A549 (cell line): ENCODE measurements around the gene FAM50B. TPM values are rescaled to one million over a fixed set of nuclear protein-coding genes. Genes with fewer than 3 reads are reported as not detected.

Source experiments
- ATAC-seq, 2 experiments: fragments of 200-7000 bp in 1 of 2; fragments of >200 bp in 1 of 2; cut with Nextera tagmentation in 1 of 2; cut with Tn5 transposase in 1 of 2; 3 replicates each; pipeline versions ENCODE4 v1.8.0 to v1.9.1; 2018 to 2020; ENCODE audit warnings: mild to moderate bottlenecking in 1 of 2, moderate library complexity in 1 of 2
- CTCF ChIA-PET: fragments of 300-600 bp; sonication (Branson Sonifier 250); formaldehyde crosslinking; extraction: SDS; loops from one replicate; lab custom pipeline; 2021; ENCODE audit warnings: antibody characterized with exemption, inconsistent platforms; lab: Yijun Ruan, JAX
- POLR2A ChIA-PET: fragments of 350-600 bp; formaldehyde crosslinking; extraction: SDS; loops from one replicate; lab custom pipeline; 2021; ENCODE audit warnings: antibody characterized with exemption, inconsistent platforms; lab: Yijun Ruan, JAX
- DNase-seq, 2 experiments: peaks; one replicate each; pipeline versions ENCODE4 v3.0.0 to v3.0.0-alpha.2; 2011 to 2016; ENCODE audit warnings: low read depth in 1 of 2, low spot score in 1 of 2
- FAIRE-seq: peaks from 2 replicates; lab custom pipeline; 2011; peaks lifted over from hg19 to GRCh38; lab: Jason Lieb, UNC
- H3K27ac ChIP-seq, 2 experiments: fragments of >200 bp; sonication (Bioruptor Twin); formaldehyde crosslinking; 3 replicates each; pipeline ENCODE4 v1.5.1; 2016 to 2017
- H3K4me1 ChIP-seq: fragments of >200 bp; sonication (Bioruptor Twin); formaldehyde crosslinking; 3 replicates; pipeline ENCODE4 v1.6.1; 2016
- H3K4me2 ChIP-seq: fragments of >200 bp; sonication (Bioruptor Twin); formaldehyde crosslinking; 3 replicates; pipeline ENCODE4 v1.6.1; 2016
- H3K4me3 ChIP-seq: fragments of >200 bp; sonication (Bioruptor Twin); formaldehyde crosslinking; 3 replicates; pipeline ENCODE4 v1.5.1; 2016
- H3K9me3 ChIP-seq: fragments of >200 bp; sonication (Bioruptor Twin); formaldehyde crosslinking; 3 replicates; pipeline ENCODE4 v1.6.1; 2016
- ATOH8 ChIP-seq: fragments of 250-450 bp; sonication (Bioruptor Pico); IDR thresholded peaks from 2 replicates; pipeline ENCODE4 v1.5.0; 2020; ENCODE audit warnings: low read depth, mild to moderate bottlenecking, moderate library complexity
- CHD4 ChIP-seq: fragments of 200-600 bp; sonication (generic); IDR thresholded peaks from 2 replicates; pipeline ENCODE4 v1.6.1; 2016; ENCODE audit warnings: antibody characterized with exemption, mild to moderate bottlenecking, borderline replicate concordance
- CTCF ChIP-seq: fragments of >200 bp; sonication (Bioruptor Twin); formaldehyde crosslinking; IDR thresholded peaks from 3 replicates; pipeline ENCODE4 v1.5.1; 2016
- EHF ChIP-seq: fragments of 250-450 bp; sonication (Bioruptor Pico); IDR thresholded peaks from 2 replicates; pipeline ENCODE4 v1.5.0; 2020; ENCODE audit warnings: mild to moderate bottlenecking
- EHMT2 ChIP-seq: fragments of 200-600 bp; sonication (generic); IDR thresholded peaks from 2 replicates; pipeline ENCODE4 v1.6.1; 2016; ENCODE audit warnings: antibody characterized with exemption, low read depth, mild to moderate bottlenecking, moderate library complexity
- ESRRA ChIP-seq: fragments of 150-350 bp; IDR thresholded peaks from 2 replicates; pipeline ENCODE4 v1.6.1; 2014; ENCODE audit warnings: mild to moderate bottlenecking, low read length, borderline replicate concordance
- GATA3 ChIP-seq: IDR thresholded peaks from 2 replicates; pipeline ENCODE4 v1.6.1; 2012; ENCODE audit warnings: borderline replicate concordance
- HOXA7 ChIP-seq: fragments of 250-450 bp; sonication (Bioruptor Pico); IDR thresholded peaks from 2 replicates; pipeline ENCODE4 v1.5.0; 2020; ENCODE audit warnings: mild to moderate bottlenecking, moderate library complexity
- HOXB13 ChIP-seq: fragments of 250-450 bp; sonication (Bioruptor Pico); IDR thresholded peaks from 2 replicates; pipeline ENCODE4 v1.5.0; 2020; ENCODE audit warnings: low read depth, mild to moderate bottlenecking, moderate library complexity
- HOXB5 ChIP-seq: fragments of 250-450 bp; sonication (Bioruptor Pico); IDR thresholded peaks from 2 replicates; pipeline ENCODE4 v1.5.0; 2020; ENCODE audit warnings: mild to moderate bottlenecking, moderate library complexity
- JUN ChIP-seq, 2 experiments: fragments of >200 bp; sonication (Bioruptor Twin); formaldehyde crosslinking; IDR thresholded peaks; 2 replicates in 1 of 2; 3 replicates in 1 of 2; pipeline ENCODE4 v1.6.1; 2016 to 2017
- KDM1A ChIP-seq: fragments of 200-600 bp; sonication (generic); IDR thresholded peaks from 2 replicates; pipeline ENCODE4 v1.6.1; 2016; ENCODE audit warnings: low read depth, mild to moderate bottlenecking
- KDM5A ChIP-seq: fragments of 200-600 bp; sonication (generic); IDR thresholded peaks from 2 replicates; pipeline ENCODE4 v1.6.1; 2016; ENCODE audit warnings: antibody characterized with exemption, mild to moderate bottlenecking
- MYC ChIP-seq: IDR thresholded peaks from 2 replicates; pipeline ENCODE4 v1.6.1; 2012; ENCODE audit warnings: mild to moderate bottlenecking, inconsistent platforms, low read length, improper control_type of control experiment, borderline replicate concordance
- NR3C1 ChIP-seq: fragments of >200 bp; sonication (Bioruptor Twin); formaldehyde crosslinking; IDR thresholded peaks from 3 replicates; pipeline ENCODE4 v1.6.1; 2017
- PHF8 ChIP-seq: fragments of 200-600 bp; sonication (generic); IDR thresholded peaks from 2 replicates; pipeline ENCODE4 v1.6.1; 2016; ENCODE audit warnings: low read depth, mild to moderate bottlenecking, antibody characterized with exemption, moderate library complexity, borderline replicate concordance
- POLR2AphosphoS2 ChIP-seq: conservative IDR thresholded peaks from 2 replicates; pipeline ENCODE4 v1.6.1; 2012; ENCODE audit warnings: low read length, improper control_type of control experiment, inconsistent platforms
- RFX5 ChIP-seq: fragments of 450-650 bp; IDR thresholded peaks from 2 replicates; pipeline ENCODE4 v1.7.1; 2014; ENCODE audit warnings: antibody characterized with exemption, mild to moderate bottlenecking, moderate library complexity
- RNF2 ChIP-seq: fragments of 200-600 bp; sonication (generic); IDR thresholded peaks from 2 replicates; pipeline ENCODE4 v1.6.1; 2016; ENCODE audit warnings: low read depth, mild to moderate bottlenecking, antibody characterized with exemption, moderate library complexity, borderline replicate concordance
- ZFP36 ChIP-seq: fragments of 450-650 bp; IDR thresholded peaks from 2 replicates; pipeline ENCODE4 v1.6.1; 2014; ENCODE audit warnings: borderline replicate concordance; ENCODE audit not compliant: partially characterized antibody
- ZNF302 ChIP-seq: fragments of 250-450 bp; sonication (Bioruptor Pico); IDR thresholded peaks from 2 replicates; pipeline ENCODE4 v1.9.0; 2021; ENCODE audit warnings: inconsistent platforms, mild to moderate bottlenecking, moderate library complexity
- whole genome bisulfite sequencing: methylation state at CpG from one replicate; pipeline ENCODE4 v1.1.6; 2017; ENCODE audit errors: missing lambda C conversion rate; 5-methylcytosine and 5-hydroxymethylcytosine counted together
- polyA plus RNA-seq, 4 experiments: library from polyadenylated mRNA; depleted of rRNA in 3 of 4; stranded (reverse); fragments of >200 nt; fragmentation: RNase III in 1 of 4; extraction: RNeasy Plus Mini Kit Qiagen cat#74134 plus additional on column Dnase treatment in 1 of 4; gene quantifications; 2 replicates in 3 of 4; 3 replicates in 1 of 4; pipeline ENCODE4 v1.2.3, GENCODE V29; 2011 to 2017
- TF ChIP-seq, protein P1 (sequence below): fragments of >200 bp; sonication (Bioruptor Twin); formaldehyde crosslinking; IDR thresholded peaks from 3 replicates; pipeline ENCODE4 v1.6.1; 2016
- TF ChIP-seq, protein P2 (sequence below): IDR thresholded peaks from 2 replicates; pipeline ENCODE4 v1.6.1; 2012
- TF ChIP-seq, protein P3 (sequence below): IDR thresholded peaks from 2 replicates; pipeline ENCODE4 v1.6.1; 2012
- TF ChIP-seq, protein P4 (sequence below): fragments of 250-450 bp; sonication (Bioruptor Pico); IDR thresholded peaks from 2 replicates; pipeline ENCODE4 v1.5.0; 2021; ENCODE audit warnings: mild to moderate bottlenecking, moderate library complexity, borderline replicate concordance
- TF ChIP-seq, protein P5 (sequence below): IDR thresholded peaks from 2 replicates; pipeline ENCODE4 v1.6.1; 2012; ENCODE audit warnings: low read depth, borderline replicate concordance

The FAM50B gene
- polyA plus RNA-seq, 2 of the 4 experiments (the other 2 are of a cell fraction), result 5.1 to 6.4 TPM

DNA sequence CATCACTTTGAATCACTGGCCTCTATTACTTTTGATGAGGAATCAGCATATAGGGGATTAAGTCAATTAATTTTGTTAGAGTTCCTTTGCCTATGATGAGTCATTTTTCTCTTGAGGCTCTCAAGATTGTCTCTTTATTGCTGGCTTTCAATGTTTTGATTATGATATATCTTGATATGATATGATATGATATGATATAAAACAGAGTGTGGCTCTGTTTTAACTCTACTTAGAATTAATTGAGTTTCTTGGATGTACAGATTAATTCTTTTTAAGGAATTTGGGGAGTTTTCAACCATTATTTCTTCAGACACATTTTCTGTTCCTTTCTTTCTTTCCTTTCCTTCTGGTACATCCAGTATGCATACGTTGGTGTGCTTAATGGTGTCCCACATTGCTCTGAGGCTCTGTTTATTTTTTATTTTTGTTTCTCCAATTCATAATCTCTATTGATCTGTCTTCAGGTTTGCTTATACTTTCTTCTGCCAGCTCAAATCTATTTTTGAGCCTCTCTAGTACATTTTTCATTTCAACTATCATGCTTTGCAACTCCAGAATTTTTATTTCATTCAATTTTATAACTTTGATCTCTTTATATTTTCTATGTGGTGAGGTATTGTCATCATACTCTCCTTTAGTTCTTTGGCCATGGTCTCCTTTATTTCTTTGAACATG lies 10.8 kb downstream of the FAM50B start:
- no peak for DNase-seq
- Histone ChIP-seq H3K4me1 (no peaks in the 10 kb centered on the region), H3K9me3 (no peaks in the 10 kb centered on the region), H3K4me2 (no peak overlapping the region), H3K27ac (no peak overlapping the region), H3K4me3 (no peak overlapping the region)
- 64% methylated on average over 1 of the region's 1 CpG for WGBS
- no peak for FAIRE-seq
- no peak for TF ChIP-seq HOXB5
- TF ChIP-seq GATA3, result no peak
- TF ChIP-seq CTCF, result no peak
- no peak for TF ChIP-seq JUN (IDR thresholded peaks at IDR 0.05)
- no peak for TF ChIP-seq MYC
- no peak for TF ChIP-seq ZFP36
- no peak for TF ChIP-seq ATOH8 (CRISPR knock-in tag)
- TF ChIP-seq CHD4, result no peak
- TF ChIP-seq, protein P1, sequence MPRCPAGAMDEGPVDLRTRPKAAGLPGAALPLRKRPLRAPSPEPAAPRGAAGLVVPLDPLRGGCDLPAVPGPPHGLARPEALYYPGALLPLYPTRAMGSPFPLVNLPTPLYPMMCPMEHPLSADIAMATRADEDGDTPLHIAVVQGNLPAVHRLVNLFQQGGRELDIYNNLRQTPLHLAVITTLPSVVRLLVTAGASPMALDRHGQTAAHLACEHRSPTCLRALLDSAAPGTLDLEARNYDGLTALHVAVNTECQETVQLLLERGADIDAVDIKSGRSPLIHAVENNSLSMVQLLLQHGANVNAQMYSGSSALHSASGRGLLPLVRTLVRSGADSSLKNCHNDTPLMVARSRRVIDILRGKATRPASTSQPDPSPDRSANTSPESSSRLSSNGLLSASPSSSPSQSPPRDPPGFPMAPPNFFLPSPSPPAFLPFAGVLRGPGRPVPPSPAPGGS, result no peak
- TF ChIP-seq, protein P2, sequence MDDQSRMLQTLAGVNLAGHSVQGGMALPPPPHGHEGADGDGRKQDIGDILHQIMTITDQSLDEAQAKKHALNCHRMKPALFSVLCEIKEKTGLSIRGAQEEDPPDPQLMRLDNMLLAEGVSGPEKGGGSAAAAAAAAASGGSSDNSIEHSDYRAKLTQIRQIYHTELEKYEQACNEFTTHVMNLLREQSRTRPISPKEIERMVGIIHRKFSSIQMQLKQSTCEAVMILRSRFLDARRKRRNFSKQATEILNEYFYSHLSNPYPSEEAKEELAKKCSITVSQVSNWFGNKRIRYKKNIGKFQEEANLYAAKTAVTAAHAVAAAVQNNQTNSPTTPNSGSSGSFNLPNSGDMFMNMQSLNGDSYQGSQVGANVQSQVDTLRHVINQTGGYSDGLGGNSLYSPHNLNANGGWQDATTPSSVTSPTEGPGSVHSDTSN, result no peak
- no peak for TF ChIP-seq RFX5
- no peak for TF ChIP-seq ESRRA
- no peak for TF ChIP-seq PHF8
- TF ChIP-seq NR3C1, result no peak
- ChIA-PET POLR2A (no interaction called here), CTCF (interaction anchor here (0.8 kb wide), 1 partner anchor 11 kb away, joined by 3 read pairs; no protein-coding TSS in a partner anchor)
- no peak for ATAC-seq

GRCh38 chr6:3861424-3861823 lies 12.3 kb downstream of the FAM50B start:
- ATAC-seq (no peak), DNase-seq (no peak), FAIRE-seq (no peak)
- TF ChIP-seq, protein P3, sequence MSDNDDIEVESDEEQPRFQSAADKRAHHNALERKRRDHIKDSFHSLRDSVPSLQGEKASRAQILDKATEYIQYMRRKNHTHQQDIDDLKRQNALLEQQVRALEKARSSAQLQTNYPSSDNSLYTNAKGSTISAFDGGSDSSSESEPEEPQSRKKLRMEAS, result no peak
- Histone ChIP-seq H3K4me2 (no peak overlapping the region), H3K27ac (no peak overlapping the region), H3K4me3 (no peak overlapping the region), H3K4me1 (no peaks in the 10 kb centered on the region), H3K9me3 (no peaks in the 10 kb centered on the region)
- POLR2A ChIA-PET, result no interaction called here
- WGBS, result 71% methylated on average over 4 of the region's 4 CpGs
- CTCF ChIA-PET, result interaction anchor here (0.9 to 2.8 kb wide), 6 partner anchors 11 to 117 kb away, joined by 3 to 19 read pairs (median 3); partner anchors contain the start of gene FAM50B

- DNase-seq (no peak), FAIRE-seq (no peak), ATAC-seq (no peak)
- WGBS, result 79% methylated on average over 3 of the region's 3 CpGs
- Histone ChIP-seq H3K4me2 (no peak overlapping the region), H3K4me3 (no peak overlapping the region), H3K4me1 (no peaks in the 10 kb centered on the region), H3K9me3 (no peaks in the 10 kb centered on the region), H3K27ac (no peak overlapping the region)
- CTCF ChIA-PET, result interaction anchor here (0.9 to 2.8 kb wide), 5 partner anchors 12 to 117 kb away, joined by 3 to 19 read pairs (median 3); partner anchors contain the start of gene FAM50B
- POLR2A ChIA-PET, result no interaction called here
- TF ChIP-seq EHF (CRISPR knock-in tag) (no peak), POLR2AphosphoS2 (no peak), HOXA7 (CRISPR knock-in tag) (no peak), EHMT2 (no peak), RNF2 (no peak), ZNF302 (CRISPR knock-in tag) (no peak), MYC (no peak), KDM5A (no peak), KDM1A (no peak), RFX5 (no peak), HOXB13 (CRISPR knock-in tag) (no peak), HOXB5 (no peak)
- TF ChIP-seq, protein P4, sequence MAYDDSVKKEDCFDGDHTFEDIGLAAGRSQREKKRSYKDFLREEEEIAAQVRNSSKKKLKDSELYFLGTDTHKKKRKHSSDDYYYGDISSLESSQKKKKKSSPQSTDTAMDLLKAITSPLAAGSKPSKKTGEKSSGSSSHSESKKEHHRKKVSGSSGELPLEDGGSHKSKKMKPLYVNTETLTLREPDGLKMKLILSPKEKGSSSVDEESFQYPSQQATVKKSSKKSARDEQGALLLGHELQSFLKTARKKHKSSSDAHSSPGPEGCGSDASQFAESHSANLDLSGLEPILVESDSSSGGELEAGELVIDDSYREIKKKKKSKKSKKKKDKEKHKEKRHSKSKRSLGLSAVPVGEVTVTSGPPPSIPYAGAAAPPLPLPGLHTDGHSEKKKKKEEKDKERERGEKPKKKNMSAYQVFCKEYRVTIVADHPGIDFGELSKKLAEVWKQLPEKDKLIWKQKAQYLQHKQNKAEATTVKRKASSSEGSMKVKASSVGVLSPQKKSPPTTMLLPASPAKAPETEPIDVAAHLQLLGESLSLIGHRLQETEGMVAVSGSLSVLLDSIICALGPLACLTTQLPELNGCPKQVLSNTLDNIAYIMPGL, result no peak
- TF ChIP-seq, protein P5, sequence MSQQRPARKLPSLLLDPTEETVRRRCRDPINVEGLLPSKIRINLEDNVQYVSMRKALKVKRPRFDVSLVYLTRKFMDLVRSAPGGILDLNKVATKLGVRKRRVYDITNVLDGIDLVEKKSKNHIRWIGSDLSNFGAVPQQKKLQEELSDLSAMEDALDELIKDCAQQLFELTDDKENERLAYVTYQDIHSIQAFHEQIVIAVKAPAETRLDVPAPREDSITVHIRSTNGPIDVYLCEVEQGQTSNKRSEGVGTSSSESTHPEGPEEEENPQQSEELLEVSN, result no peak
Observed at GRCh38 chr6:3862038-3862437, 12.9 kb downstream of the FAM50B start.
